Erythroblast (primary cell): ENCODE data around the gene LSR.

ENCODE experiments used
- GATA1 ChIP-seq: IDR thresholded peaks from 2 replicates; pipeline ENCODE4 v1.6.1; 2011; ENCODE audit warnings: low read depth, mild to moderate bottlenecking, control low read depth, low read length, moderate library complexity
- POLR2A ChIP-seq: IDR thresholded peaks from 2 replicates; pipeline ENCODE4 v1.6.1; 2011; ENCODE audit warnings: mild to moderate bottlenecking, low read length

DNA sequence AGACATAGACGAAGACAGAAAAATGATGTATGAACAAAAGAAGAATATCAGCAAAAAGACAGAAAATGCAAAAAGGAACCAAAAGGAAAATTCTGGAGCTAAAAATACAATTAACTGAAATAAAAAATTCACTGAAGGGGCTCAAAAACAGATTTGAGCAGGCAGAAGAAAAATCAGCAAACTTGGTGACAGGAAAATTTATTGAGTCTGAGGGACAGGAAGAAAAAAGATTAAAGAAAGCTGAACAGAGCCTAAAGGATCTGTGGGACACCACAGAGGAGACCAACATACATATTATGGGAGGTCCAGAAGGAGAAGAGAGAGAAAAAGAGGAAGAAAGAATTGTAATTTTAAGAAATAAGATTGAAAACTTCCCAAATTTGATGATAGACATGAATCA is 7.4 kb upstream of the LSR start:
- TF ChIP-seq POLR2A (no peak), GATA1 (no peak)
